Ectodermal cell (in vitro differentiated cells): ENCODE results near the gene SELENOO.

ENCODE experiments used
- H3K27ac ChIP-seq: 2 replicates; pipeline ENCODE4 v1.7.0; 2013; ENCODE audit warnings: mild to moderate bottlenecking, low read depth, low read length; ENCODE audit not compliant: insufficient read depth, poor library complexity, severe bottlenecking
- H3K27me3 ChIP-seq: 2 replicates; pipeline ENCODE4 v1.7.0; 2013; ENCODE audit warnings: mild to moderate bottlenecking, low read length; ENCODE audit not compliant: insufficient read depth, control insufficient read depth, poor library complexity, severe bottlenecking
- H3K36me3 ChIP-seq: one replicate; pipeline ENCODE4 v1.7.0; 2013; ENCODE audit warnings: low read length; ENCODE audit not compliant: control insufficient read depth, insufficient read depth
- H3K4me1 ChIP-seq: one replicate; pipeline ENCODE4 v1.7.0; 2013; ENCODE audit warnings: low read length; ENCODE audit not compliant: control insufficient read depth, insufficient read depth
- H3K4me3 ChIP-seq: 2 replicates; pipeline ENCODE4 v1.7.0; 2013; ENCODE audit warnings: low read depth, low read length, control low read depth; ENCODE audit not compliant: insufficient read depth
- H3K9me3 ChIP-seq: 2 replicates; pipeline ENCODE4 v1.7.0; 2013; ENCODE audit warnings: mild to moderate bottlenecking, low read length, moderate library complexity; ENCODE audit not compliant: control insufficient read depth
- WGBS, 2 experiments: methylation state at CpG; one replicate each; pipeline ENCODE4 v1.1.7; 2013; ENCODE audit warnings: missing lambda C conversion rate in 2 of 2; 5-methylcytosine and 5-hydroxymethylcytosine counted together

The SELENOO gene

GRCh38 chr22:50173311-50173982, 27.4 kb upstream of the SELENOO start:
- whole genome bisulfite sequencing, 2 experiments = 91 to 92% methylated on average over 26 of the region's 26 CpGs

GRCh38 chr22:50173983-50174355, 26.8 kb upstream of the SELENOO start:
- Histone ChIP-seq H3K4me1 (no peaks in the 10 kb centered on the region), H3K36me3 (no peaks in the 10 kb centered on the region), H3K27me3 (peaks cover 32% of the 10 kb centered on the region), H3K4me3 (no peak overlapping the region), H3K9me3 (no peaks in the 10 kb centered on the region), H3K27ac (no peak overlapping the region)
- WGBS, 2 experiments = 93 to 95% methylated on average over 6 of the region's 6 CpGs

More at GRCh38 chr22:50173311-50173982, 27.4 kb upstream of the SELENOO start:
- peaks cover 37% of the 10 kb centered on the region for H3K27me3 ChIP-seq
- no peak overlapping the region for H3K4me3 ChIP-seq
- H3K27ac ChIP-seq = no peak overlapping the region
- no peaks in the 10 kb centered on the region for H3K4me1 ChIP-seq
- H3K9me3 ChIP-seq = no peaks in the 10 kb centered on the region
- no peaks in the 10 kb centered on the region for H3K36me3 ChIP-seq

GRCh38 chr22:50174382-50175190, 26.2 kb upstream of the SELENOO start:
- WGBS, 2 experiments = 92% methylated on average over 27 of the region's 27 CpGs
- Histone ChIP-seq H3K4me1 (no peaks in the 10 kb centered on the region), H3K9me3 (no peaks in the 10 kb centered on the region)

GRCh38 chr22:50175191-50175461, 25.7 kb upstream of the SELENOO start:
- Histone ChIP-seq H3K36me3 (no peaks in the 10 kb centered on the region), H3K9me3 (no peaks in the 10 kb centered on the region), H3K27ac (no peak overlapping the region), H3K4me3 (no peak overlapping the region), H3K27me3 (peaks cover 21% of the 10 kb centered on the region), H3K4me1 (no peaks in the 10 kb centered on the region)
- 89 to 92% methylated on average over 6 of the region's 6 CpGs for WGBS, 2 experiments

More at GRCh38 chr22:50174382-50175190, 26.2 kb upstream of the SELENOO start:
- Histone ChIP-seq H3K27me3 (peaks cover 26% of the 10 kb centered on the region), H3K4me3 (no peak overlapping the region), H3K36me3 (no peaks in the 10 kb centered on the region), H3K27ac (no peak overlapping the region)

- Histone ChIP-seq H3K27me3 (peaks cover 14% of the 10 kb centered on the region), H3K36me3 (no peaks in the 10 kb centered on the region), H3K9me3 (no peaks in the 10 kb centered on the region), H3K4me1 (no peaks in the 10 kb centered on the region), H3K4me3 (no peak overlapping the region), H3K27ac (no peak overlapping the region)
- 89 to 91% methylated on average over 27 of the region's 27 CpGs for WGBS, 2 experiments
Measured at GRCh38 chr22:50175921-50176849, 24.6 kb upstream of the SELENOO start.

- H3K4me1 ChIP-seq = no peaks in the 10 kb centered on the region
- H3K36me3 ChIP-seq = no peaks in the 10 kb centered on the region
- WGBS, 2 experiments = 96% methylated on average over 76 of the region's 76 CpGs
- peaks cover 5% of the 10 kb centered on the region for H3K27me3 ChIP-seq
- H3K9me3 ChIP-seq = no peaks in the 10 kb centered on the region
- H3K4me3 ChIP-seq = no peak overlapping the region
- no peak overlapping the region for H3K27ac ChIP-seq
Measured at GRCh38 chr22:50176850-50177536, 23.8 kb upstream of the SELENOO start.

- Histone ChIP-seq H3K4me1 (no peaks in the 10 kb centered on the region), H3K9me3 (no peaks in the 10 kb centered on the region), H3K27me3 (no peaks in the 10 kb centered on the region), H3K27ac (no peak overlapping the region), H3K36me3 (no peaks in the 10 kb centered on the region), H3K4me3 (no peak overlapping the region)
- WGBS, 2 experiments = 92 to 94% methylated on average over 98 of the region's 98 CpGs
Measured at GRCh38 chr22:50177537-50178470, 23.0 kb upstream of the SELENOO start.

- H3K4me3 ChIP-seq = no peak overlapping the region
- 91 to 92% methylated on average over 22 of the region's 22 CpGs for WGBS, 2 experiments
- no peaks in the 10 kb centered on the region for H3K9me3 ChIP-seq
- no peaks in the 10 kb centered on the region for H3K36me3 ChIP-seq
- no peak overlapping the region for H3K27ac ChIP-seq
- no peaks in the 10 kb centered on the region for H3K27me3 ChIP-seq
- H3K4me1 ChIP-seq = peaks cover 3% of the 10 kb centered on the region
Measured at GRCh38 chr22:50178471-50178864, 22.3 kb upstream of the SELENOO start.
